ENCODE results near the gene SLC35E1. TPM values are rescaled to one million over a fixed set of nuclear protein-coding genes. Genes with fewer than 3 reads are reported as not detected.

The SLC35E1 gene
- total and polyA plus RNA-seq, 2 donors (not counting 3 experiments of a cell fraction or from before 2014, with no cell fraction given), result 36.0 to 37.5 TPM

GRCh38 chr19:16508546-16508945, 63.7 kb downstream of the SLC35E1 start:
- TF ChIP-seq GATA2 (IDR thresholded peaks at IDR 0.05; ENCODE audit: insufficient read depth, insufficient read length, low read depth, low read length) (no peak), CTCF (IDR thresholded peaks at IDR 0.05; ENCODE audit: extremely low read depth in 1 of 2, insufficient read depth in 1 of 2, low read depth in 1 of 2, low read length in 2 of 2) (no peak), JUN (IDR thresholded peaks at IDR 0.05; ENCODE audit: borderline replicate concordance, insufficient read depth, insufficient read length, low read depth) (no peak), FOS (IDR thresholded peaks at IDR 0.05; ENCODE audit: borderline replicate concordance, insufficient read depth, low read length) (no peak), MYC (IDR thresholded peaks at IDR 0.05; ENCODE audit: low read depth, low read length) (no peak), EZH2 (IDR thresholded peaks at IDR 0.05; ENCODE audit: borderline replicate concordance, low read depth, low read length, severe bottlenecking) (no peak), POLR2A (IDR thresholded peaks at IDR 0.05; ENCODE audit: low read depth, low read length) (no peak), POLR2AphosphoS5 (IDR thresholded peaks at IDR 0.05; ENCODE audit: insufficient read depth, low read depth, low read length) (no peak)
- TF ChIP-seq, protein P1, sequence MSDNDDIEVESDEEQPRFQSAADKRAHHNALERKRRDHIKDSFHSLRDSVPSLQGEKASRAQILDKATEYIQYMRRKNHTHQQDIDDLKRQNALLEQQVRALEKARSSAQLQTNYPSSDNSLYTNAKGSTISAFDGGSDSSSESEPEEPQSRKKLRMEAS (IDR thresholded peaks at IDR 0.05; ENCODE audit: insufficient read depth, insufficient read length), result no peak
- Histone ChIP-seq H3K4me2 (ENCODE audit: insufficient read depth, low read length) (no peak overlapping the region), H2AFZ (ENCODE audit: low read depth, low read length) (no peak overlapping the region), H3K9me3 (replicated peaks; ENCODE audit: control insufficient read depth, insufficient read depth, low read length) (no peaks in the 10 kb centered on the region), H3K27me3 (ENCODE audit: control insufficient read depth in 2 of 2, insufficient read depth in 2 of 2, low read length in 2 of 2) (no peaks in the 10 kb centered on the region), H3K4me3 (replicated peaks in 1 of 3; ENCODE audit: insufficient read depth in 1 of 3, low read depth in 1 of 3, low read length in 3 of 3) (no peak overlapping the region), H3K36me3 (ENCODE audit: control insufficient read depth in 2 of 2, extremely low read depth in 1 of 2, insufficient read depth in 2 of 2, low read length in 2 of 2) (peaks cover 0 to 9% of the 10 kb centered on the region in 2 experiments), H3K9me1 (replicated peaks; ENCODE audit: control insufficient read depth, extremely low read depth, insufficient read depth, low read length) (no peaks in the 10 kb centered on the region), H3K79me2 (ENCODE audit: control insufficient read depth, insufficient read depth, low read length) (no peaks in the 10 kb centered on the region), H4K20me1 (replicated peaks; ENCODE audit: control insufficient read depth, extremely low read depth, insufficient read depth, low read length) (no peaks in the 10 kb centered on the region), H3K9ac (replicated peaks; ENCODE audit: extremely low read depth, insufficient read depth, low read length) (no peak overlapping the region), H3K27ac (ENCODE audit: insufficient read depth, low read depth, low read length) (no peak overlapping the region), H3K4me1 (ENCODE audit: control insufficient read depth, extremely low read depth, insufficient read depth, low read length) (no peaks in the 10 kb centered on the region)
- dilution Hi-C loops (cut with MboI; ENCODE audit: extremely low pct_ligation_motif_present, low sequenced_read_pairs), result no loop called here
- BruUV-seq (replicated peaks), result no TSS peak
- ChIA-PET CTCF (interaction anchor here (1.6 kb wide), 1 partner anchor 23 kb away, joined by 3 read pairs; no protein-coding TSS in a partner anchor), POLR2A (no interaction called here)
- FAIRE-seq (no peak), DNase-seq (ENCODE audit: low read depth, low spot score) (no peak)
- intact Hi-C loops (cut with micrococcal nuclease), result no loop called here

All from endothelial cell of umbilical vein (primary cell).